ENCODE measurements around the gene ARL6IP5. TPM values are rescaled to one million over a fixed set of nuclear protein-coding genes. Genes with fewer than 3 reads are reported as not detected.

The ARL6IP5 gene
- total RNA-seq, 3 donors from 2014 or later (not counting 1 experiment from before 2014, with no cell fraction given): 98.1 to 132 (median 105) TPM

- Histone ChIP-seq H3K27me3 (ENCODE audit: control insufficient read depth, insufficient read depth, low read length) (no peaks in the 10 kb centered on the region), H3K4me1 (ENCODE audit: control insufficient read depth, insufficient read depth, low read length) (peaks cover 69% of the 10 kb centered on the region), H3K27ac (ENCODE audit: low read length) (peak overlapping the region; percentile 27), H3K9me3 (ENCODE audit: control insufficient read depth, insufficient read depth, low read length) (no peaks in the 10 kb centered on the region), H3K36me3 (ENCODE audit: control insufficient read depth, insufficient read depth, low read length) (peaks cover 12% of the 10 kb centered on the region), H3K4me3 (ENCODE audit: low read length) (no peak overlapping the region)
- no peaks in the 10 kb centered on the region for H3K36me3 Mint-ChIP-seq
- peaks cover 72 to 77% of the 10 kb centered on the region in 2 donors for H3K4me1 Mint-ChIP-seq
- H3K27ac Mint-ChIP-seq: peak overlapping the region; percentile 91 to 93
- DNase-seq (no peak), ATAC-seq (no peak)
- WGBS (ENCODE audit: insufficient coverage): 71% methylated on average over 3 of the region's 3 CpGs
- H3K4me3 Mint-ChIP-seq: peak overlapping the region; percentile 29
- H3K9me3 Mint-ChIP-seq: no peaks in the 10 kb centered on the region
- TF ChIP-seq, protein P1, sequence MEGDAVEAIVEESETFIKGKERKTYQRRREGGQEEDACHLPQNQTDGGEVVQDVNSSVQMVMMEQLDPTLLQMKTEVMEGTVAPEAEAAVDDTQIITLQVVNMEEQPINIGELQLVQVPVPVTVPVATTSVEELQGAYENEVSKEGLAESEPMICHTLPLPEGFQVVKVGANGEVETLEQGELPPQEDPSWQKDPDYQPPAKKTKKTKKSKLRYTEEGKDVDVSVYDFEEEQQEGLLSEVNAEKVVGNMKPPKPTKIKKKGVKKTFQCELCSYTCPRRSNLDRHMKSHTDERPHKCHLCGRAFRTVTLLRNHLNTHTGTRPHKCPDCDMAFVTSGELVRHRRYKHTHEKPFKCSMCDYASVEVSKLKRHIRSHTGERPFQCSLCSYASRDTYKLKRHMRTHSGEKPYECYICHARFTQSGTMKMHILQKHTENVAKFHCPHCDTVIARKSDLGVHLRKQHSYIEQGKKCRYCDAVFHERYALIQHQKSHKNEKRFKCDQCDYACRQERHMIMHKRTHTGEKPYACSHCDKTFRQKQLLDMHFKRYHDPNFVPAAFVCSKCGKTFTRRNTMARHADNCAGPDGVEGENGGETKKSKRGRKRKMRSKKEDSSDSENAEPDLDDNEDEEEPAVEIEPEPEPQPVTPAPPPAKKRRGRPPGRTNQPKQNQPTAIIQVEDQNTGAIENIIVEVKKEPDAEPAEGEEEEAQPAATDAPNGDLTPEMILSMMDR (IDR thresholded peaks at IDR 0.05): no peak
- H3K27me3 Mint-ChIP-seq (ENCODE audit: low read depth in 2 of 2): no peaks in the 10 kb centered on the region
- intact Hi-C loops (cut with micrococcal nuclease): no loop called here
Observed at GRCh38 chr3:69090021-69090420, 5.3 kb downstream of the ARL6IP5 start.

DNA sequence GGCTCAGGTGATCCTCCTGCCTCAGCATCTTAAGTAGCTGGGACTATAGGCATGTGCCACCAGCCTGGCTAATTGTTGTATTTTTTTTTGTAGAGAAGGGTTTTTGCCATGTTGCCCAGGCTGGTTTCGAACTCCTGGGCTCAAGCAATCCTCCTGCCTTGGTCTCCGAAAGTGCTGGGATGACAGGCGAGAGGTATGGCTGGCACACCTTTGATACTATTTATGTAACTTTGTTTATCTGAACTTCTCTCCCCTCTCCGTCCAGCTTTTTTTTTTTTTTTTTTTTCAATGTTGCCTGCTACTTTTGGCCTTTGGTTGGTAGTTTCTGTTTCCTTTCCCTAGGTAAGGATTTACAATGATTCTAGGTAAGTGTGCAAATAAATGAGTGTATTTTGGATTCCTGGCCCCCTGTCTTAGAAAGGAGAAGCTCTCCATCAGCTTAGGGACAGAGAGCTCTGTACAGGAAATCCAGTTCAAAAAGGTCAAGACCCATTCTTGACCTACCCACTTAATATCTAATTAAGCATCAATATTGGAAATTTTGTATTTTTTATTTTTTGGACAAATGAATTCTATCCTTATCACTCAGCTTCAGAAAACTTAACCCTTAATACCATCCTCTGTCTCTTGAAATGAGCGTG is 6.8 kb downstream of the ARL6IP5 start:
- Mint-ChIP-seq H3K27ac (peak overlapping the region; percentile 91 to 93), H3K36me3 (no peaks in the 10 kb centered on the region), H3K9me3 (no peaks in the 10 kb centered on the region), H3K27me3 (ENCODE audit: low read depth in 2 of 2) (no peaks in the 10 kb centered on the region), H3K4me3 (peak overlapping the region; percentile 72), H3K4me1 (peaks cover 75 to 78% of the 10 kb centered on the region in 2 donors)
- Histone ChIP-seq H3K4me3 (ENCODE audit: low read length) (no peak overlapping the region), H3K9me3 (ENCODE audit: control insufficient read depth, insufficient read depth, low read length) (no peaks in the 10 kb centered on the region), H3K4me1 (ENCODE audit: control insufficient read depth, insufficient read depth, low read length) (peaks cover 74% of the 10 kb centered on the region), H3K27ac (ENCODE audit: low read length) (peak overlapping the region; percentile 84), H3K36me3 (ENCODE audit: control insufficient read depth, insufficient read depth, low read length) (peaks cover 12% of the 10 kb centered on the region), H3K27me3 (ENCODE audit: control insufficient read depth, insufficient read depth, low read length) (no peaks in the 10 kb centered on the region)
- WGBS (ENCODE audit: insufficient coverage): 50% methylated on average over 2 of the region's 5 CpGs
- TF ChIP-seq, protein P1 (IDR thresholded peaks at IDR 0.05): no peak
- peak in 1 of 2 donors; percentile 38 for DNase-seq
- intact Hi-C loops (cut with micrococcal nuclease): loop anchor here (1.0 kb wide), 1 partner anchor 7 kb away; the partner anchor contains the start of gene ARL6IP5
- ATAC-seq: peak in 2 of 3 donors; percentile 9 to 10

- H3K4me3 ChIP-seq (ENCODE audit: low read length): peak overlapping the region; percentile 14
- DNase-seq (peak in 1 of 2 donors; percentile 71), ATAC-seq (peak; percentile 61 to 83 (median 70))
- H3K27ac ChIP-seq (ENCODE audit: low read length): peak overlapping the region; percentile 84
- Mint-ChIP-seq H3K4me3 (peak overlapping the region; percentile 72), H3K36me3 (no peaks in the 10 kb centered on the region), H3K9me3 (no peaks in the 10 kb centered on the region), H3K4me1 (peaks cover 77 to 81% of the 10 kb centered on the region in 2 donors), H3K27ac (peak overlapping the region; percentile 91 to 93), H3K27me3 (ENCODE audit: low read depth in 2 of 2) (no peaks in the 10 kb centered on the region)
- 0% methylated on average over 4 of the region's 4 CpGs for WGBS (ENCODE audit: insufficient coverage)
- intact Hi-C loops (cut with micrococcal nuclease): loop anchor here (1.0 kb wide), 1 partner anchor 8 kb away; the partner anchor contains the start of gene ARL6IP5
- H3K36me3 ChIP-seq (ENCODE audit: control insufficient read depth, insufficient read depth, low read length): peaks cover 12% of the 10 kb centered on the region
- TF ChIP-seq, protein P1 (IDR thresholded peaks at IDR 0.05): no peak
- no peaks in the 10 kb centered on the region for H3K9me3 ChIP-seq (ENCODE audit: control insufficient read depth, insufficient read depth, low read length)
- H3K4me1 ChIP-seq (ENCODE audit: control insufficient read depth, insufficient read depth, low read length): peaks cover 73% of the 10 kb centered on the region
- H3K27me3 ChIP-seq (ENCODE audit: control insufficient read depth, insufficient read depth, low read length): no peaks in the 10 kb centered on the region
Observed at GRCh38 chr3:69092030-69092516, 7.3 kb downstream of the ARL6IP5 start.
